ENCODE results near the gene TMEM212. TPM values are rescaled to one million over a fixed set of nuclear protein-coding genes. Genes with fewer than 3 reads are reported as not detected.

The TMEM212 gene
- total and polyA plus RNA-seq, 2 of the 13 experiments (the other 11 are each of a cell fraction or from before 2014, with no cell fraction given) = not detected

- DNase-seq (ENCODE audit: low spot score) (peak; percentile 20), ATAC-seq (no peak; the same call in 1 of the 3 replicates), FAIRE-seq (peak; percentile 54)
- H3K9me3 ChIP-seq (ENCODE audit: low read length) = no peaks in the 10 kb centered on the region
- ChIA-PET CTCF (ENCODE audit: low intra/inter-chr PET ratio, low total read pairs) (no interaction called here), POLR2A (interaction anchor here (0.8 to 1.0 kb wide), 2 partner anchors 18 to 60 kb away, joined by 3 read pairs; no protein-coding TSS in a partner anchor)
- H4K20me1 ChIP-seq (ENCODE audit: insufficient read depth, low read length) = no peaks in the 10 kb centered on the region
- H3K9ac ChIP-seq (ENCODE audit: insufficient read depth, low read depth, low read length) = no peak overlapping the region
- no peak overlapping the region for H3K27ac ChIP-seq (ENCODE audit: extremely low read length, insufficient read depth, low read length)
- no peak overlapping the region for H3K4me3 ChIP-seq (replicated peaks in 1 of 3; ENCODE audit: insufficient read depth in 1 of 3, low read depth in 2 of 3, low read length in 3 of 3)
- intact Hi-C loops (cut with micrococcal nuclease; ENCODE audit: unreplicated experiment) (no loop called here), in situ Hi-C loops (cut with HindIII; ENCODE audit: extremely low pct_ligation_motif_present, low pct_unique_long_range_greater_than_20kb) (no loop called here)
- H3K36me3 ChIP-seq (replicated peaks in 1 of 2; ENCODE audit: control insufficient read depth in 1 of 2, insufficient read depth in 2 of 2, low read length in 2 of 2) = no peaks in the 10 kb centered on the region
- no TSS peak for BruUV-seq (replicated peaks)
- H2AFZ ChIP-seq (ENCODE audit: low read length) = peak overlapping the region; percentile 59
- H3K79me2 ChIP-seq (ENCODE audit: insufficient read depth, low read length) = no peaks in the 10 kb centered on the region
- peaks cover 62% of the 10 kb centered on the region for H3K4me1 ChIP-seq (ENCODE audit: insufficient read depth, low read length)
- 57% methylated on average over 7 of the region's 7 CpGs for WGBS (ENCODE audit: low lambda C conversion rate)
- H3K27me3 ChIP-seq (ENCODE audit: control insufficient read depth in 1 of 2, insufficient read depth in 2 of 2, low read length in 2 of 2) = no peaks in the 10 kb centered on the region
- peak overlapping the region; percentile 38 for H3K4me2 ChIP-seq (ENCODE audit: low read depth, low read length)
- TF ChIP-seq E2F1 (CRISPR knock-in tag; IDR thresholded peaks at IDR 0.05) (no peak), CEBPG (CRISPR knock-in tag; IDR thresholded peaks at IDR 0.05) (peak; percentile 79), TFDP1 (CRISPR knock-in tag; IDR thresholded peaks at IDR 0.05; ENCODE audit: borderline replicate concordance) (no peak), HOXA3 (CRISPR knock-in tag; IDR thresholded peaks at IDR 0.05) (0 out of 2 replicates have a peak, but pooled peaks have one; percentile 15), SOX6 (IDR thresholded peaks at IDR 0.05) (no peak), SOX6 (CRISPR knock-in tag; IDR thresholded peaks at IDR 0.05) (peak; percentile 59), ISL2 (CRISPR knock-in tag; IDR thresholded peaks at IDR 0.05) (peak; percentile 45; the same call in 1 of the 2 replicates), EP300 (IDR thresholded peaks at IDR 0.05; ENCODE audit: low read depth in 2 of 2, low read length in 2 of 2) (peak in 1 of 2 experiments; percentile 69; a peak in 2 of 4 replicates), EP300 (CRISPR knock-in tag; IDR thresholded peaks at IDR 0.05; ENCODE audit: borderline replicate concordance) (no peak), CHD2 (IDR thresholded peaks at IDR 0.05; ENCODE audit: low read depth, low read length) (no peak), FOXA1 (IDR thresholded peaks at IDR 0.05) (no peak), FOXA1 (CRISPR knock-in tag; IDR thresholded peaks at IDR 0.05) (peak; percentile 78), FOSL2 (CRISPR knock-in tag; IDR thresholded peaks at IDR 0.05) (peak; percentile 42; the same call in 1 of the 2 replicates), BCL6 (CRISPR knock-in tag; IDR thresholded peaks at IDR 0.05) (peak; percentile 25; the same call in 1 of the 2 replicates), SIN3A (IDR thresholded peaks at IDR 0.05; ENCODE audit: borderline replicate concordance, low read depth, low read length) (no peak), RFX1 (IDR thresholded peaks at IDR 0.05) (no peak), POGZ (CRISPR knock-in tag; IDR thresholded peaks at IDR 0.05) (peak; percentile 71), PBX2 (CRISPR knock-in tag; IDR thresholded peaks at IDR 0.05) (no peak), TFAP4 (IDR thresholded peaks at IDR 0.05; ENCODE audit: borderline replicate concordance, low read depth) (peak; percentile 32; the same call in 1 of the 2 replicates), SMC3 (IDR thresholded peaks at IDR 0.05; ENCODE audit: low read length) (no peak), HOMEZ (CRISPR knock-in tag; IDR thresholded peaks at IDR 0.05; ENCODE audit: low read depth) (peak; percentile 76)
These were observed 58.6 kb downstream of the TMEM212 start for GRCh38 chr3:171901615-171902312.

Data from HepG2 (cell line).